OCI-LY3 (cell line): ENCODE results near the gene VMP1.
"Not testable (repeated sequence)": the region's sequence is repeated elsewhere in the genome, so short reads cannot be mapped to it uniquely, and the experiment has no call there.

Experiments used
- H2AFZ ChIP-seq: fragments of 200-600, 300-600 bp; shearing (Covaris generic); 2 replicates; pipeline ENCODE4 v1.6.0; 2014; ENCODE audit warnings: antibody characterized with exemption, low read depth, low read length
- H3K27ac ChIP-seq: fragments of 200-600, 300-600 bp; sonication (generic); 2 replicates; pipeline ENCODE4 v1.5.1; 2014; ENCODE audit warnings: mild to moderate bottlenecking, low read length, moderate library complexity, mixed read lengths
- H3K27me3 ChIP-seq: fragments of 200-600, 300-600 bp; sonication (generic); 2 replicates; pipeline ENCODE4 v1.6.1; 2014; ENCODE audit warnings: low read depth, low read length, mixed read lengths
- H3K36me3 ChIP-seq: fragments of 200-600, 300-600 bp; sonication (generic); replicated peaks from 2 replicates; pipeline ENCODE3; 2014; ENCODE audit warnings: low read depth, low read length, mixed read lengths
- H3K4me1 ChIP-seq: fragments of 300-600, 200-600 bp; sonication (generic); 2 replicates; pipeline ENCODE4 v1.6.1; 2014; ENCODE audit warnings: low read length, mixed read lengths
- H3K4me2 ChIP-seq: fragments of 200-600, 300-600 bp; sonication (generic); 2 replicates; pipeline ENCODE4 v1.6.1; 2014; ENCODE audit warnings: low read length, mixed read lengths
- H3K4me3 ChIP-seq: fragments of 300-600, 200-600 bp; sonication (generic); 2 replicates; pipeline ENCODE4 v1.5.1; 2014; ENCODE audit warnings: antibody characterized with exemption, mild to moderate bottlenecking, low read length, moderate library complexity
- H3K79me2 ChIP-seq: fragments of 300-600, 200-600 bp; shearing (Covaris generic); 2 replicates; pipeline ENCODE4 v1.6.1; 2014; ENCODE audit warnings: mild to moderate bottlenecking, low read length, mixed read lengths
- H3K9ac ChIP-seq: fragments of 300-600, 200-600 bp; shearing (Covaris generic); 2 replicates; pipeline ENCODE4 v1.6.0; 2014; ENCODE audit warnings: mild to moderate bottlenecking, low read length, moderate library complexity
- H3K9me3 ChIP-seq: fragments of 200-600, 300-600 bp; shearing (Covaris generic); 2 replicates; pipeline ENCODE4 v1.6.1; 2014; ENCODE audit warnings: low read length, mixed read lengths; ENCODE audit not compliant: insufficient read depth
- H4K20me1 ChIP-seq: fragments of 200-600, 300-600 bp; sonication (generic); 2 replicates; pipeline ENCODE4 v1.6.1; 2016; ENCODE audit warnings: low read length, mixed read lengths; ENCODE audit not compliant: insufficient read depth
- CTCF ChIP-seq: fragments of 200-600, 300-600 bp; sonication (generic); IDR thresholded peaks from 2 replicates; pipeline ENCODE4 v1.5.1; 2014; ENCODE audit warnings: antibody characterized with exemption, low read length, low read depth
- EZH2phosphoT487 ChIP-seq: fragments of 200-600 bp; shearing (Covaris generic); IDR thresholded peaks from 2 replicates; pipeline ENCODE4 v1.6.1; 2018; ENCODE audit warnings: antibody characterized with exemption, mixed run types, low read depth

The VMP1 gene

GRCh38 chr17:59863616-59864015, 156.2 kb downstream of the VMP1 start:
- no peaks in the 10 kb centered on the region for H3K27me3 ChIP-seq
- no peaks in the 10 kb centered on the region for H3K36me3 ChIP-seq
- H3K9ac ChIP-seq, result no peak overlapping the region
- no peaks in the 10 kb centered on the region for H3K9me3 ChIP-seq
- no peak for TF ChIP-seq CTCF
- TF ChIP-seq EZH2phosphoT487, result no peak
- no peaks in the 10 kb centered on the region for H4K20me1 ChIP-seq
- H3K4me2 ChIP-seq, result no peak overlapping the region
- H3K79me2 ChIP-seq, result no peaks in the 10 kb centered on the region
- H3K4me3 ChIP-seq, result no peak overlapping the region
- no peaks in the 10 kb centered on the region for H3K4me1 ChIP-seq
- H3K27ac ChIP-seq, result no peak overlapping the region
- H2AFZ ChIP-seq, result no peak overlapping the region

GRCh38 chr17:59869941-59870218, 162.4 kb downstream of the VMP1 start:
- Histone ChIP-seq H3K9ac (no peak overlapping the region), H3K4me3 (no peak overlapping the region), H3K4me1 (no peaks in the 10 kb centered on the region), H3K36me3 (no peaks in the 10 kb centered on the region), H3K4me2 (no peak overlapping the region), H2AFZ (no peak overlapping the region), H3K27me3 (no peaks in the 10 kb centered on the region), H3K79me2 (no peaks in the 10 kb centered on the region), H4K20me1 (no peaks in the 10 kb centered on the region), H3K9me3 (no peaks in the 10 kb centered on the region), H3K27ac (no peak overlapping the region)
- TF ChIP-seq EZH2phosphoT487 (no peak), CTCF (no peak)

GRCh38 chr17:59870482-59870881, 163.0 kb downstream of the VMP1 start:
- no peaks in the 10 kb centered on the region for H3K36me3 ChIP-seq
- H4K20me1 ChIP-seq, result no peaks in the 10 kb centered on the region
- H3K4me1 ChIP-seq, result no peaks in the 10 kb centered on the region
- H3K79me2 ChIP-seq, result no peaks in the 10 kb centered on the region
- H3K4me2 ChIP-seq, result no peak overlapping the region
- H3K27ac ChIP-seq, result no peak overlapping the region
- no peak overlapping the region for H3K9ac ChIP-seq
- no peak overlapping the region for H3K4me3 ChIP-seq
- no peaks in the 10 kb centered on the region for H3K9me3 ChIP-seq
- H2AFZ ChIP-seq, result no peak overlapping the region
- TF ChIP-seq CTCF, result no peak
- TF ChIP-seq EZH2phosphoT487, result no peak
- H3K27me3 ChIP-seq, result no peaks in the 10 kb centered on the region

- H2AFZ ChIP-seq, result no peak overlapping the region
- no peaks in the 10 kb centered on the region for H3K79me2 ChIP-seq
- H3K9me3 ChIP-seq, result no peaks in the 10 kb centered on the region
- H4K20me1 ChIP-seq, result no peaks in the 10 kb centered on the region
- H3K27ac ChIP-seq, result no peak overlapping the region
- TF ChIP-seq EZH2phosphoT487, result no peak
- no peak for TF ChIP-seq CTCF
- no peak overlapping the region for H3K4me3 ChIP-seq
- H3K36me3 ChIP-seq, result no peaks in the 10 kb centered on the region
- H3K27me3 ChIP-seq, result no peaks in the 10 kb centered on the region
- H3K9ac ChIP-seq, result no peak overlapping the region
- H3K4me1 ChIP-seq, result no peaks in the 10 kb centered on the region
- no peak overlapping the region for H3K4me2 ChIP-seq
Observed at GRCh38 chr17:59872351-59872750, 164.9 kb downstream of the VMP1 start.

GRCh38 chr17:59873414-59873813, 166.0 kb downstream of the VMP1 start:
- not testable (repeated sequence) for H3K9ac ChIP-seq, H3K4me2 ChIP-seq, H2AFZ ChIP-seq, H3K4me1 ChIP-seq, H3K27me3 ChIP-seq, H4K20me1 ChIP-seq, H3K27ac ChIP-seq, H3K9me3 ChIP-seq, H3K36me3 ChIP-seq, H3K4me3 ChIP-seq, H3K79me2 ChIP-seq
